GM21360 (cell line): Measurements from ENCODE around the gene SECISBP2.
"Not testable (repeated sequence)": the region's sequence is repeated elsewhere in the genome, so short reads cannot be mapped to it uniquely, and the experiment has no call there.

Source experiments
- ATAC-seq: cut with Tn5 transposase; IDR thresholded peaks from one replicate; pipeline ENCODE4 v1.9.1; 2021; ENCODE audit warnings: mild to moderate bottlenecking, moderate library complexity; ENCODE audit not compliant: unreplicated experiment

The SECISBP2 gene

DNA sequence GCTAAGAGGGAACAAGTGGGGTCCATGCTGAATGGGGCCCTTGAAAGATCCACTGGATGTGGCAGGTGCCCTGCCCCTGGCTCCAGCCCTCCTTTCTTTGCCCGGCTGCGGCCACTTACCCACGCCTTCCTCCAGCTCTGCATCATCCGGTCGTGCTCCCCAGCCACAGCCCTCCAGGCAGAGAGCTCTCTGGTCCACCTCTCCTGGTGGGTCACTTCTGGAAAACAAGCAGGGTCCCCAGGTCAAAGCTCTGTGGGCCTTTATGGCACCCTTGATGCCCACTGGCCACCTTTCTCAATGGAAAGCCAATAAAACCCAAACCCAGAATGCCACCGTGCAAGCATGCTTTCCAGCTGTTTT lies 45.0 kb downstream of the SECISBP2 start:
- no peak for ATAC-seq

- no peak for ATAC-seq
These were observed 45.8 kb downstream of the SECISBP2 start for GRCh38 chr9:89363921-89364665.

- ATAC-seq = no peak
These were observed 46.6 kb downstream of the SECISBP2 start for GRCh38 chr9:89364666-89365531.

- no peak for ATAC-seq
These were observed 47.2 kb downstream of the SECISBP2 start for GRCh38 chr9:89365532-89365912.

GRCh38 chr9:89366711-89367110 lies 48.4 kb downstream of the SECISBP2 start:
- ATAC-seq = no peak

DNA sequence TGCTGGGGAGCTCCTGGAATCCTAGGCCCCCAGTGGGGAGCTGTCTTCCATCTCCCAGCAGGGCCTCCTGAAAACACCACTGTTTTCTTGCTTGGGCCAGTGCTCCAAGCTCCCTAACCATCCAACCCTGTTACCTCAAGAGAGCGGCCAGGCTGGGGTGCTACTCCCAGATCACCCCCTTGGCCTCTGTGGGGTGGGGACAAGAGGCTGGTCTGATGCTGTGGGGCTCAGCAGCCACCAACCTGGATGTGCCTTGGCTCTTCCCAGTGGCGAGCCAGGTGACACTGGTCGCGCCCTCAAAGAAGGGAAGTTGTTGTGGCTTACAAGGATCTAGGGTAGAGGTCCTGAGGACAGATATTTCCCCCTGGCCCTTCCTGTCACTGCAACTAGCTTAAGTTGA lies 49.0 kb downstream of the SECISBP2 start:
- ATAC-seq = no peak

DNA sequence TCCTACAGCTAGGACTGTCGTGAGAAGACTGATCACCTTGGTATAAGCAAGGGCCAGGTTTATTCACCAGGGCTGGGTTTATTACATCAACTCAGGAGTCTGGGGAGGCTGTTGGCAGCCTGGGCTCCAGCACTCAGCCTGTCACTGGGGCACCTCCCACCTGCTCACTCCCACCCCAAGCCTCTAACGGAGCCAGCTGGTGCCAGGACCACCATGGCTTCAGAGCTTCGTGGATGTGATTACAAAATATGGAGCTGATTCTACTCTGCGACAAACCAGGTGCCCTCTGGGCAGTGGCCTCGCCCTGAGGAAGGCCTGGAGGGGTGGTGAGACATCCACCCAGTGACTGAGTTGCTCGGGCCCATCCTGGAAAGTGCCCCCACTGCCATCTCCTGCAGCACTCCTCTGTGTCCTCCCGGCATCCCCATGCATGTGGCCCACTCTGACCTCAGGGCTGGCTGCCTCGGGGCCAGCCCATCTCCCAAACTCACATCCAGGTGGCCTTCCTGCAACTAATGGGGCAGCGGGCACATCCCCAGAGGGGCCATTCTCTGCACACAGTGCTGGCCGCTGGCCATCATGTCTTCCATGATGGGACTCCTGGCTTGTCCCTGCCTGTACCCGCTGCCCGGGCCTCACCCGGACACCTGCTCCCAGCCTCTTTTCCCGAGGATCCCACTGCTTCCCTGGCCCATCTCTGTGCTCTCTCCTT lies 49.6 kb downstream of the SECISBP2 start:
- no peak for ATAC-seq

GRCh38 chr9:89368550-89368949 lies 50.2 kb downstream of the SECISBP2 start:
- ATAC-seq = no peak

GRCh38 chr9:89368978-89369377 lies 50.7 kb downstream of the SECISBP2 start:
- ATAC-seq = no peak

- ATAC-seq = no peak
These were observed 52.3 kb downstream of the SECISBP2 start for GRCh38 chr9:89370593-89370992.

GRCh38 chr9:89371791-89372190 lies 53.5 kb downstream of the SECISBP2 start:
- ATAC-seq = not testable (repeated sequence)

- no peak for ATAC-seq
These were observed 54.0 kb downstream of the SECISBP2 start for GRCh38 chr9:89372230-89372816.

- ATAC-seq = no peak
These were observed 54.7 kb downstream of the SECISBP2 start for GRCh38 chr9:89372979-89373378.

DNA sequence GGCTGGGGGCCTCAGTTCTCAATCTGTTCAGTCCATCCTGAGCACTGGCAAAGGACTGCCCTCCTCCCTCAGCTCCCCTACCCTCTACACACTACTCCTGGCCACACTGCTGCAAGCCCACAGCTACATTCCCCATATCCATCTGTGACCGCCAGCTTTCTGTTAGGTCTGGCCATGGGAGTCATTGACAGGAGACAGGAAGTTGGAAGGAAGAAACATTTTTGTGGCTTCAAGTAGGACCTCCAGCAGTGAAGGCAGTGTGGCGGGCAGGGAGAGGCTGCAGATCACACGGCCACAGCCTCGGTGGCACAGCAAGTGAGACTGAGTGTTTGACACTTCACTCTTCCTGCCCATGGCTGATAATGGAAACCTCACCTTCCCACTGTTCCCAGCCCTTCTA lies 55.9 kb downstream of the SECISBP2 start:
- ATAC-seq = no peak

DNA sequence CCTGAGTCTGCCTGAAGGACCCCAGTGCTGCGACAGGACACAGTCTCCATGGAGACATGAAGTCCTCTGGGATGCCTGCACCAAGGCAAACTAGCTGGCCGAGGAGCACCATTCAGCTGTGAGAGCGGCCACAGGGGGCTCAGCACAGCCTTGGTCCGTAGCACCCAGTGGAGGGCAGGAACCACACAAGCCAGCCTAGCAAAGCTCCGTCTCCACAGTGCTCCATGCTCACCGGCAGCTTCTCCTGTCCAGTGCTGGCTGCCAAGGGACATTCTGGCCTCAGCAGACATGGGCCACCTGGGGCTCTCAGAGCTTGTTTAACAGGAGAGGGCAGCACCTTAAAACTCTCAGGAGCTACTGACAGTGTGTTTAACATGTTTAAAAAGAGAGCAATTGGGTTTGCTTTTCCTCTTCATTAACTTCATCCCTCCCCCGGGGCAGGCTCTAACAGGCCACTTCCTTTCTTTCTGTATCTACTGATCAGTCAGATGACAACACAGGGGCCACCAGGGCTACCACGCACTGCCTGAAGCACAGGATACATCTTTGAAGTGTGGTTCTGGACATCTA lies 57.0 kb downstream of the SECISBP2 start:
- no peak for ATAC-seq

DNA sequence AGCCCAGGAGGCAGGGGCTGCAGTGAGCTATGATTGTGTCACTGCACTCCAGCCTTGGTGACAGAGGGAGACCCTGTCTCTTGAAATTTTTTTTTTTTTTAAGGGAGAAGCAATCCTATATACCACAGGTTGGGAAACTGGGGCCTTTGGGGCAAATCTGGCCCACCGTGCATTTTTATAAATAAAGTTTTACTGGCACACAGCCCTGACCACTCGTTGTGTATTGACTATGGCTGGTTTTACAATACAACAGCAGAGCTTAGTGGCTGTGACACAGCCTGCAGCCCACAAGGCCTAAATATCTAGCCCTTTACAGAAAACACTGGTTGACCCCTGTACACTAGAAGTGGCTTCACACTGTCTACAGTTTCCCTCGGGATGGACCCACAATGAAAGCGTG lies 58.0 kb downstream of the SECISBP2 start:
- no peak for ATAC-seq

GRCh38 chr9:89376741-89377351 lies 58.5 kb downstream of the SECISBP2 start:
- ATAC-seq = no peak

- no peak for ATAC-seq
These were observed 59.1 kb downstream of the SECISBP2 start for GRCh38 chr9:89377411-89377810.

- ATAC-seq = no peak
These were observed 60.2 kb downstream of the SECISBP2 start for GRCh38 chr9:89378541-89378940.

- ATAC-seq = no peak
These were observed 60.7 kb downstream of the SECISBP2 start for GRCh38 chr9:89379031-89379430.
